ENCODE results near the gene GSTM4.
"Not testable (repeated sequence)": the region's sequence is repeated elsewhere in the genome, so short reads cannot be mapped to it uniquely, and the experiment has no call there.

Gene GSTM4

DNA sequence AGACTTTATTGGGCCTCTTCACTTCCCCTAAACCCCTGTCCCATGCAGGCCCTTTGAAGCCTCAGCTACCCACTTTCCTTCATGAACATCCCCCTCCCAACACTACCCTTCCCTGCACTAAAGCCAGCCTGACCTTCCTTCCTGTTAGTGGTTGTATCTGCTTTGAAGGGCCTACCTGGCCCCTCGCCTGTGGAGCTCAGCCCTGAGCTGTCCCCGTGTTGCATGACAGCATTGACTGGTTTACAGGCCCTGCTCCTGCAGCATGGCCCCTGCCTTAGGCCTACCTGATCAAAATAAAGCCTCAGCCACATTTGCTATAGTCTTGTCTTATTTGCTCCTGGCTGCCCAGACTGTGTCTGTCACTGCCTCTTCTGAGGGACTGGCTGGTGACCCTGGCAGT lies 5.5 kb downstream of the GSTM4 start:
- H3K4me1 ChIP-seq (ENCODE audit: control insufficient read depth in 1 of 2, insufficient read depth in 2 of 2, low read length in 2 of 2), result peaks cover 17 to 22% of the 10 kb centered on the region in 2 donors
- peaks cover 5 to 30% of the 10 kb centered on the region in 2 donors for H3K36me3 ChIP-seq (ENCODE audit: control insufficient read depth in 1 of 2, insufficient read depth in 2 of 2, low read length in 2 of 2)
- H3K9ac ChIP-seq (ENCODE audit: low read depth in 1 of 2, low read length in 2 of 2), result no peak overlapping the region
- H3K4me3 ChIP-seq (ENCODE audit: low read depth in 1 of 2, low read length in 2 of 2), result no peak overlapping the region
- no peak overlapping the region for H3K27ac ChIP-seq (ENCODE audit: low read depth, low read length)
- H3K27me3 ChIP-seq (ENCODE audit: control insufficient read depth in 1 of 2, insufficient read depth in 2 of 2, low read length in 2 of 2), result no peaks in the 10 kb centered on the region
- H3K9me3 ChIP-seq (ENCODE audit: control insufficient read depth in 1 of 2, low read length in 2 of 2), result no peaks in the 10 kb centered on the region

DNA sequence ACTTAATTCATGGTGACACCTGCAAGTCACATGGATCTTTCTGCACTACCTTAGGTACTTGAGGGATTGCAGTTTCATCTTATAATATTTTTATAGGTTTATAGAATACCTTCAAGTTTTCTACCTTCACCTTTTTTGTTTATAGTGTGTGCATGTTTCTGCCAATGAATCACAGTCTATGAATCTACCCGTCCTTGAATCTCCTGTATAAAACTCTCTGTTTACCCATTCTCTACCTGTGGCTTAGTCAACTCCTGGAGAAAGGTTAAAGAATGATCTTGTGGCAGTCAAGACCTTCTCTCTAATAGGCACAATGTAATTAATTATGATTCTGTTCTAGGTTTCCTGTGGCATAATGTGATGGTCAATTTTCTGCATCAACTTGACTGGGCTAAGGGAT lies 8.8 kb downstream of the GSTM4 start:
- no peak overlapping the region for H3K27ac ChIP-seq (ENCODE audit: low read depth, low read length)

DNA sequence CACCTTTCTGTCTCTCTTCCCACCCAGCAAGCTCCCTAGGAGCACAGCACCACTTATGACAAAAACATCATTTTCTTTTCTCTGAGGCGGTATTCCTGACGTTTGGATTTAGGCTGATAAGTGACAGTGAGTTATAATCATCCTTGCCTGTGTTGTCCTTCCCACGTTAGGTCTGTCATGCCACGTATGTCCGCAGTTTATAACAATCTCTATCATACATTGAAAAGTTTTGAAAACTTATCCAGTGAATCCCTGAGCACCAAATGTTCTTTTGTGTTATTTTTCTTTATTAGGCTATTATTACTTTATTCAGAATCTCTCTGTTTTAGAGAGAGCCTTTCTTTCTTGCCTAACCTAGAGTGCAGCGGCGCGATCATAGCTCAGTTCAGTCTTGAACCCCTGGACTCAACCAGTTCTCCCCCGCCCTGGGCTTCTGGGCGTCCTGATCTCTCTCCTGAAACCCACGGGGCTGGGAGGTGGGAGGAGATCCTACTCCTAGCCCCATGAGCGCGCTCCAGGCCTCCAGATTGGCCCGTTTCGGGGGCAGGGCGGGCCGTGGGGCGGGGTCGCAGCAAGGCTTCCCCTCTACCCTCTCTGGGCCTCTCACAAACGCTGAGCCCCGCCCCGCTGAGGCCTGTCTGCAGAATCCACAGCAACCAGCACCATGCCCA lies 11.7 kb downstream of the GSTM4 start, which contains the start of gene GSTM2:
TSS of gene GSTM2 (plus strand) at position 606 of the 671 bp plus-strand sequence. CDS start at position 665, 59 bp downstream.
- peaks cover 3 to 11% of the 10 kb centered on the region in 2 donors for H3K4me1 ChIP-seq (ENCODE audit: control insufficient read depth in 1 of 2, insufficient read depth in 2 of 2, low read length in 2 of 2)
- no peak within 1 kb of the TSS for H3K27ac ChIP-seq (ENCODE audit: low read depth, low read length)
- H3K9me3 ChIP-seq (ENCODE audit: control insufficient read depth in 1 of 2, low read length in 2 of 2), result no peaks in the 10 kb centered on the region
- H3K27me3 ChIP-seq (ENCODE audit: control insufficient read depth in 1 of 2, insufficient read depth in 2 of 2, low read length in 2 of 2), result no peaks in the 10 kb centered on the region
- peak within 1 kb of the TSS; percentile 62 to 66 for H3K4me3 ChIP-seq (ENCODE audit: low read depth in 1 of 2, low read length in 2 of 2)
- no peaks in the 10 kb centered on the region for H3K36me3 ChIP-seq (ENCODE audit: control insufficient read depth in 1 of 2, insufficient read depth in 2 of 2, low read length in 2 of 2)
- peak within 1 kb of the TSS; percentile 38 to 48 for H3K9ac ChIP-seq (ENCODE audit: low read depth in 1 of 2, low read length in 2 of 2)

More for the DNA sequence above, 8.8 kb downstream of the GSTM4 start:
- Histone ChIP-seq H3K4me1 (ENCODE audit: control insufficient read depth in 1 of 2, insufficient read depth in 2 of 2, low read length in 2 of 2) (peaks cover 3 to 7% of the 10 kb centered on the region in 2 donors), H3K9me3 (ENCODE audit: control insufficient read depth in 1 of 2, low read length in 2 of 2) (no peaks in the 10 kb centered on the region), H3K9ac (ENCODE audit: low read depth in 1 of 2, low read length in 2 of 2) (no peak overlapping the region), H3K27me3 (ENCODE audit: control insufficient read depth in 1 of 2, insufficient read depth in 2 of 2, low read length in 2 of 2) (no peaks in the 10 kb centered on the region), H3K36me3 (ENCODE audit: control insufficient read depth in 1 of 2, insufficient read depth in 2 of 2, low read length in 2 of 2) (peaks cover 5 to 25% of the 10 kb centered on the region in 2 donors), H3K4me3 (ENCODE audit: low read depth in 1 of 2, low read length in 2 of 2) (no peak overlapping the region)

DNA sequence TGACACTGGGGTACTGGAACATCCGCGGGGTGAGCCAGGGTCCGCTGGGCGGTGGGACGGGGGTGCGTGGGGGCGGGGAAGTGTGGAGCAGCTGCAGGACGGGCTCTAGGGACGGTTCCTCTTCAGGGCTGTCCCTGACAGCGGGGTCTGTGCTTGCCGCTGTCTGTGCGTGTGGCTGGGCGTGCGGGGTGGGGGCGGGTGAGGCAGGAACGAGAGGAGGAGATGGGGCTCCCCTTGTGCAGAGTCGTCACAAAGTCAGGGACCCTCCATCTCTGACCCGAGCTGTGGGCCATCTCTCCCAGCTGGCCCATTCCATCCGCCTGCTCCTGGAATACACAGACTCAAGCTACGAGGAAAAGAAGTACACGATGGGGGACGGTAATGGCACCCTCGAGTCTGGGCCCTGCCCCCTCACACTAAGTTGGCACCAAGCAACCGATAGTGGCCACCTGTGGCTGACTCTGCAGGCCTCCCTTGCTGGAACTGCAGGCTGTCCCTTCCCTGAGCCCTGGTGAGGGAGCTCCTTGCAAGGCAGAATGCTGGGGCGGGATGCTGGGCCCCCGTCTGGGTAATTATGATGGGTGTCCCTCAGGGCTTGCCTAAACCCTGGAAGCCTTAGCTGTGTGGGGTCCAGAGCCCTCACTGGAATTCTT lies 12.3 kb downstream of the GSTM4 start:
- Histone ChIP-seq H3K9me3 (ENCODE audit: control insufficient read depth in 1 of 2, low read length in 2 of 2) (no peaks in the 10 kb centered on the region), H3K4me3 (ENCODE audit: low read depth in 1 of 2, low read length in 2 of 2) (peak overlapping the region; percentile 62 to 66), H3K27me3 (ENCODE audit: control insufficient read depth in 1 of 2, insufficient read depth in 2 of 2, low read length in 2 of 2) (no peaks in the 10 kb centered on the region), H3K36me3 (ENCODE audit: control insufficient read depth in 1 of 2, insufficient read depth in 2 of 2, low read length in 2 of 2) (no peaks in the 10 kb centered on the region), H3K27ac (ENCODE audit: low read depth, low read length) (no peak overlapping the region), H3K4me1 (ENCODE audit: control insufficient read depth in 1 of 2, insufficient read depth in 2 of 2, low read length in 2 of 2) (peaks cover 4 to 12% of the 10 kb centered on the region in 2 donors), H3K9ac (ENCODE audit: low read depth in 1 of 2, low read length in 2 of 2) (peak overlapping the region in 1 of 2 donors; percentile 38)

DNA sequence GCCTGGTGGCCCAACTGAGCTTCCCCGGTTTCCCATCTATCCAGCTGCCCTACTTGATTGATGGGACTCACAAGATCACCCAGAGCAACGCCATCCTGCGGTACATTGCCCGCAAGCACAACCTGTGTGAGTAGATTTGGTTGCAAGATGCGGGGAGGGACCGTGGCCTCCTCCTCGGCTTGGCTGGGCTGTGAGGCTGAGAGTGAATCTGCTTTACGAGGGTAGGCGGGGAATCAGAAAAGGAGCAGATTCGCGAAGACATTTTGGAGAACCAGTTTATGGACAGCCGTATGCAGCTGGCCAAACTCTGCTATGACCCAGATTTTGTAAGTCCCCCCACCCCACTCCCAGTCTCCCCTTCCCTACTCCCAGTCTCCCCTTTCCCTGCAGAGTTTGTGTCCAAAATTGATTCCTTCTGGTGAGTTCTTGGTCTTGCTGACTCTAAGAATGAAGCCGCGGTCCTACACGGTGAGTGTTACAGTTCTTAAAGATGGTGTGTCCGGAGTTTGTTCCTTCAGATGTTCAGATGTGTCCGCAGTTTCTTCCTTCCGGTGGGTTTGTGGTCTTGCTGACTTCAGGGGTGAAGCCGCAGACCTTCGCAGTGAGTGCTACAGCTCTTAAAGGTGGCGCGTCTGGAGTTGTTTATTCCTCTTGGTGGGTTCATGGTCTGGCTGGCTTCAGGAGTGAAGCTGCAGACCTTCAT lies 13.5 kb downstream of the GSTM4 start:
- no peaks in the 10 kb centered on the region for H3K9me3 ChIP-seq (ENCODE audit: control insufficient read depth in 1 of 2, low read length in 2 of 2)
- H3K27ac ChIP-seq (ENCODE audit: low read depth, low read length), result no peak overlapping the region
- no peak overlapping the region for H3K9ac ChIP-seq (ENCODE audit: low read depth in 1 of 2, low read length in 2 of 2)
- H3K27me3 ChIP-seq (ENCODE audit: control insufficient read depth in 1 of 2, insufficient read depth in 2 of 2, low read length in 2 of 2), result no peaks in the 10 kb centered on the region
- no peaks in the 10 kb centered on the region for H3K36me3 ChIP-seq (ENCODE audit: control insufficient read depth in 1 of 2, insufficient read depth in 2 of 2, low read length in 2 of 2)
- peaks cover 7 to 15% of the 10 kb centered on the region in 2 donors for H3K4me1 ChIP-seq (ENCODE audit: control insufficient read depth in 1 of 2, insufficient read depth in 2 of 2, low read length in 2 of 2)
- no peak overlapping the region for H3K4me3 ChIP-seq (ENCODE audit: low read depth in 1 of 2, low read length in 2 of 2)

DNA sequence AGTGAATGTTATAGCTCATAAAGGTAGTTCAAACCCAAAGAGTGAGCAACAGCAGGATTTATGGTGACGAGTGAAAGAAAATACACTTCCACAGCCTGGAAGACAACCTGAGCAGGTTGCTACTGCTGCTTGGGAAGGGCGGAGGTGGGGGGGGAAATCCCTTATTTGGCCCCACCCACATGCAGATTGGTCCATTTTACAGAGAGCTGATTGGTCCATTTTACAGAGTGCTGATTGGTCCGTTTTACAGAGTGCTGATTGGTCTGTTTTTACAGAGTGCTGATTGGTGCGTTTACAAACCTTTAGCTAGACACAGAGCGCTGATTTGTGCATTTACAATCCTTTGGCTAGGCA lies 14.0 kb downstream of the GSTM4 start:
- not testable (repeated sequence) for H3K9me3 ChIP-seq (ENCODE audit: control insufficient read depth in 1 of 2, low read length in 2 of 2); H3K36me3 ChIP-seq (ENCODE audit: control insufficient read depth in 1 of 2, insufficient read depth in 2 of 2, low read length in 2 of 2); H3K9ac ChIP-seq (ENCODE audit: low read depth in 1 of 2, low read length in 2 of 2); H3K27me3 ChIP-seq (ENCODE audit: control insufficient read depth in 1 of 2, insufficient read depth in 2 of 2, low read length in 2 of 2); H3K27ac ChIP-seq (ENCODE audit: low read depth, low read length); H3K4me3 ChIP-seq (ENCODE audit: low read depth in 1 of 2, low read length in 2 of 2)
- H3K4me1 ChIP-seq (ENCODE audit: control insufficient read depth in 1 of 2, insufficient read depth in 2 of 2, low read length in 2 of 2), result peaks cover 7 to 15% of the 10 kb centered on the region in 2 donors

DNA sequence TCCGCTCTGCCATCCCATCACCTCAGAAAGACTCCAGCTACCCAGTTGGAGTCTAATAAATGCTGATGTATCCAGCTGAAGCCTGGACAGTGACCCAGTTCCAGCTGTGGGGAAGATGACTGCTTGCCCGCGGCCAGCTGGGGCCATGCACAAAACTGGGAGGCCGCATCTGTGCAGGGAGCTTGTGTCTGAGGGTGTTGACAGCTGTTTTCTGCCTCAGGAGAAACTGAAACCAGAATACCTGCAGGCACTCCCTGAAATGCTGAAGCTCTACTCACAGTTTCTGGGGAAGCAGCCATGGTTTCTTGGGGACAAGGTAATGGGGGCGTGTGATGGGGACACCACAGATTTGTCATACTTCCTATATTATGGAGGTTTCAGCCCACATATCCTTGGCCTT lies 15.2 kb downstream of the GSTM4 start:
- Histone ChIP-seq H3K27ac (ENCODE audit: low read depth, low read length) (no peak overlapping the region), H3K27me3 (ENCODE audit: control insufficient read depth in 1 of 2, insufficient read depth in 2 of 2, low read length in 2 of 2) (no peaks in the 10 kb centered on the region), H3K9ac (ENCODE audit: low read depth in 1 of 2, low read length in 2 of 2) (no peak overlapping the region), H3K4me3 (ENCODE audit: low read depth in 1 of 2, low read length in 2 of 2) (no peak overlapping the region), H3K9me3 (ENCODE audit: control insufficient read depth in 1 of 2, low read length in 2 of 2) (no peaks in the 10 kb centered on the region), H3K4me1 (ENCODE audit: control insufficient read depth in 1 of 2, insufficient read depth in 2 of 2, low read length in 2 of 2) (peaks cover 7 to 15% of the 10 kb centered on the region in 2 donors), H3K36me3 (ENCODE audit: control insufficient read depth in 1 of 2, insufficient read depth in 2 of 2, low read length in 2 of 2) (no peaks in the 10 kb centered on the region)

DNA sequence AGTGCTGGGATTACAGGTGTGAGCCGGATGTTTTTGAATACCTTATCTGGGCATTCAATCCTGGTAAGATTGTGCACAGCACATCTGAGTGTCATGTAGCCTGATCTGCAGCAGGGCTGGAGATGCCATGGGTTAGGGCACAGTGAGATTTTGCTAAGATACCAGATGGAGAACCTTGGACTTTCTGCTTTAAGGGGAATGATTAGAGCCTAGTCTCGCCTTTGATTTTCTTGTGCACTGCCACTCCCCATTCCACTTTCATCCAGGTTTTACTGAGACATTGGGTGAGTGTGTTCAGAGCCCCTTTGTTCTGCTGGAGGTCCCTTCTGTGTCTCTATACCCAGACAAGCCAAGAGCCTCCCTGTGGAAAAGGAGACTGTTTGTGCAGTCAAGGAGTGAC lies 18.0 kb downstream of the GSTM4 start:
- H3K27me3 ChIP-seq (ENCODE audit: control insufficient read depth in 1 of 2, insufficient read depth in 2 of 2, low read length in 2 of 2); H3K4me1 ChIP-seq (ENCODE audit: control insufficient read depth in 1 of 2, insufficient read depth in 2 of 2, low read length in 2 of 2); H3K27ac ChIP-seq (ENCODE audit: low read depth, low read length); H3K4me3 ChIP-seq (ENCODE audit: low read depth in 1 of 2, low read length in 2 of 2); H3K36me3 ChIP-seq (ENCODE audit: control insufficient read depth in 1 of 2, insufficient read depth in 2 of 2, low read length in 2 of 2); H3K9me3 ChIP-seq (ENCODE audit: control insufficient read depth in 1 of 2, low read length in 2 of 2); H3K9ac ChIP-seq (ENCODE audit: low read depth in 1 of 2, low read length in 2 of 2): not testable (repeated sequence)

DNA sequence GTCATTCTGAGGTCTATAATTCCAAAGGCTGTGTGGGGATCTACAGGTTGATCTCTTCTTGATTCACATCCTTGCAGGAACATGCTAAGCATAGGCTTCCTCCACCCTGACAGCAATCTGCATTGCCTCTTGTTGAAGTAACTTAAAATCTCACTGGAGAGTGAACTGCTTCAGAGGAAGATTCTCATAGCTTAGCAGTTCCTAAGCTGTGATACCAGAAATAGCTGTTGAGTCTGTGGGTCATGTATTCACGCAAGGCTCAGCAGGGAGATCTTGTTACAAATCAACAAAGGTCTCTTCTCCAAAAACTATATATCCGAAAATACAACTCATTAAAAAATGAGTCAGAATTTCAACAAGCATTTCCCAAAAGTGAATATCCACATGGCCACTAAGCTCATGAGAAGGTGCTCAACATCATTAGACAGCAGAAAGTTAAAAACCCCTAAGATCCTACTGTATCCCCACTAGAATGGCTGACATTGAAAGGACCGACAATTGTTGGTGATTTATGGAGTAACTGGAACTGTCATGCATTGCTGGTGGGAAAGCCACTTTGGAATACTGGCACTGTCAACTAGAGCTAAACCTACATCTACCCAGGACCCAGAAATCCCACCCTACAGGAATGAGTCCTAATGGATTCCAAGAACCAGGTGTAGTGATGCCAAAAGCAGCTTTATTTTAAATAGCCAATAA lies 20.9 kb downstream of the GSTM4 start:
- not testable (repeated sequence) for H3K36me3 ChIP-seq (ENCODE audit: control insufficient read depth in 1 of 2, insufficient read depth in 2 of 2, low read length in 2 of 2); H3K27ac ChIP-seq (ENCODE audit: low read depth, low read length); H3K27me3 ChIP-seq (ENCODE audit: control insufficient read depth in 1 of 2, insufficient read depth in 2 of 2, low read length in 2 of 2); H3K4me1 ChIP-seq (ENCODE audit: control insufficient read depth in 1 of 2, insufficient read depth in 2 of 2, low read length in 2 of 2); H3K4me3 ChIP-seq (ENCODE audit: low read depth in 1 of 2, low read length in 2 of 2); H3K9ac ChIP-seq (ENCODE audit: low read depth in 1 of 2, low read length in 2 of 2); H3K9me3 ChIP-seq (ENCODE audit: control insufficient read depth in 1 of 2, low read length in 2 of 2)

DNA sequence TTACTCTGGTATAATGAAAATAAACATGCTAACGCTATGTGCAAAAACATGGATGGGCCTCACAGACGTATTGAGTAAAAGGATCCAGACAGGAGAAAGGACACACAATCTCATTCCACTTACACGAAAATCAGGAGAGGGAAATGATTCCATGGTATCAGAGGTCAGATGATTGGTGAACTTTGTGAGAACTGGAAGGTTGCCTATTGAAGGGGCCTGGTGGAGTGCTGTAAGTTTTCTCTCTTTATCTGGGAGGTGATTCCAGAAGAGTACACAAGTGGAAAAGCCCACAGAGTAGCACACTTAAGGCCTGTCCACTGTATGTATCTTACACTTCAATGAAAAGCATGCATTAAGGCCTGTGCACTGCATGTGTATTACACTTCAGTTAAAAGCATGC lies 21.6 kb downstream of the GSTM4 start:
- Histone ChIP-seq H3K9me3 (ENCODE audit: control insufficient read depth in 1 of 2, low read length in 2 of 2) (no peaks in the 10 kb centered on the region), H3K36me3 (ENCODE audit: control insufficient read depth in 1 of 2, insufficient read depth in 2 of 2, low read length in 2 of 2) (no peaks in the 10 kb centered on the region), H3K4me1 (ENCODE audit: control insufficient read depth in 1 of 2, insufficient read depth in 2 of 2, low read length in 2 of 2) (peaks cover 4% of the 10 kb centered on the region in 2 donors), H3K9ac (ENCODE audit: low read depth in 1 of 2, low read length in 2 of 2) (no peak overlapping the region), H3K27me3 (ENCODE audit: control insufficient read depth in 1 of 2, insufficient read depth in 2 of 2, low read length in 2 of 2) (no peaks in the 10 kb centered on the region), H3K4me3 (ENCODE audit: low read depth in 1 of 2, low read length in 2 of 2) (no peak overlapping the region), H3K27ac (ENCODE audit: low read depth, low read length) (no peak overlapping the region)

All from duodenal mucosa (tissue), 2 donors.